ENCODE measurements around the gene ARHGAP4. TPM values are rescaled to one million over a fixed set of nuclear protein-coding genes. Genes with fewer than 3 reads are reported as not detected.

ARHGAP4 gene
- total RNA-seq, 2 donors from 2014 or later, result 56.0 to 65.0 TPM

- H3K4me3 Mint-ChIP-seq, result no peak overlapping the region
- H3K27me3 Mint-ChIP-seq (ENCODE audit: insufficient read depth), result no peaks in the 10 kb centered on the region
- 80 to 81% methylated on average over 1 to 26 of the region's 30 CpGs for WGBS, 2 experiments (ENCODE audit: insufficient coverage in 1 of 2, insufficient read length in 1 of 2)
- no peak for DNase-seq
- no peaks in the 10 kb centered on the region for H3K4me1 ChIP-seq (ENCODE audit: control insufficient read depth, insufficient read depth, low read length)
- peaks cover 56% of the 10 kb centered on the region for H3K36me3 Mint-ChIP-seq (ENCODE audit: low read depth)
- peak overlapping the region; percentile 80 for H3K27ac ChIP-seq (ENCODE audit: low read depth, low read length)
- H3K4me1 Mint-ChIP-seq, result peaks cover 7% of the 10 kb centered on the region
- peak overlapping the region; percentile 86 for H3K27ac Mint-ChIP-seq
- no peak overlapping the region for H3K9ac ChIP-seq (ENCODE audit: extremely low read depth, low read length, poor library complexity, severe bottlenecking)
- peaks cover 25% of the 10 kb centered on the region for H3K36me3 ChIP-seq (ENCODE audit: control insufficient read depth, insufficient read depth, low read length)
- H3K9me3 Mint-ChIP-seq, result peaks cover 3% of the 10 kb centered on the region
- no peaks in the 10 kb centered on the region for H3K27me3 ChIP-seq (ENCODE audit: control insufficient read depth, insufficient read depth, low read length, poor library complexity, severe bottlenecking)
- no peak for TF ChIP-seq CTCF (conservative IDR thresholded peaks at IDR 0.05)
- H3K4me3 ChIP-seq (ENCODE audit: low read length), result no peak overlapping the region
- no peaks in the 10 kb centered on the region for H3K9me3 ChIP-seq (ENCODE audit: control insufficient read depth, low read length)
Measured at GRCh38 chrX:153948847-153949805, 23.1 kb upstream of the ARHGAP4 start.

GRCh38 chrX:153948002-153948466 is 22.0 kb upstream of the ARHGAP4 start:
- no peak for DNase-seq
- no peaks in the 10 kb centered on the region for H3K27me3 Mint-ChIP-seq (ENCODE audit: insufficient read depth)
- H3K4me1 Mint-ChIP-seq, result peaks cover 7% of the 10 kb centered on the region

More at GRCh38 chrX:153948002-153948466, 22.0 kb upstream of the ARHGAP4 start:
- Histone ChIP-seq H3K4me1 (ENCODE audit: control insufficient read depth, insufficient read depth, low read length) (no peaks in the 10 kb centered on the region), H3K9me3 (ENCODE audit: control insufficient read depth, low read length) (no peaks in the 10 kb centered on the region), H3K9ac (ENCODE audit: extremely low read depth, low read length, poor library complexity, severe bottlenecking) (no peak overlapping the region), H3K36me3 (ENCODE audit: control insufficient read depth, insufficient read depth, low read length) (peaks cover 23% of the 10 kb centered on the region), H3K27ac (ENCODE audit: low read depth, low read length) (peak overlapping the region; percentile 80), H3K27me3 (ENCODE audit: control insufficient read depth, insufficient read depth, low read length, poor library complexity, severe bottlenecking) (no peaks in the 10 kb centered on the region), H3K4me3 (ENCODE audit: low read length) (no peak overlapping the region)
- no peak overlapping the region for H3K4me3 Mint-ChIP-seq
- H3K36me3 Mint-ChIP-seq (ENCODE audit: low read depth), result peaks cover 49% of the 10 kb centered on the region
- peaks cover 9% of the 10 kb centered on the region for H3K9me3 Mint-ChIP-seq
- H3K27ac Mint-ChIP-seq, result peak overlapping the region; percentile 86
- 81% methylated on average over 8 of the region's 10 CpGs; no CpG with 5 or more reads in 1 of the 2 experiments for whole genome bisulfite sequencing, 2 experiments (ENCODE audit: insufficient coverage in 1 of 2, insufficient read length in 1 of 2)
- TF ChIP-seq CTCF (conservative IDR thresholded peaks at IDR 0.05), result no peak
